Stimulated activated CD4-positive, alpha-beta T cell treated with anti-CD3 and anti-CD28 coated beads, Interleukin-4, amount 100 ng/mL, for 1 hour (primary cell): Measurements from ENCODE around the gene FIGLA.
"Not testable (repeated sequence)": the region's sequence is repeated elsewhere in the genome, so short reads cannot be mapped to it uniquely, and the experiment has no call there.

ENCODE experiments used
- DNase-seq: peaks from one replicate; pipeline ENCODE4 v3.0.0-alpha.2; 2020

FIGLA gene

GRCh38 chr2:70807828-70808118 lies 17.3 kb upstream of the FIGLA start:
- no peak for DNase-seq

GRCh38 chr2:70807102-70807827 lies 16.8 kb upstream of the FIGLA start:
- no peak for DNase-seq

- no peak for DNase-seq
Measured at GRCh38 chr2:70806620-70807019, 16.2 kb upstream of the FIGLA start.

- DNase-seq, result no peak
Measured at GRCh38 chr2:70806013-70806412, 15.6 kb upstream of the FIGLA start.

- no peak for DNase-seq
Measured at GRCh38 chr2:70801607-70802263, 11.3 kb upstream of the FIGLA start.

- DNase-seq, result no peak
Measured at GRCh38 chr2:70799706-70800105, 9.3 kb upstream of the FIGLA start.

- not testable (repeated sequence) for DNase-seq
Measured at GRCh38 chr2:70797996-70798395, 7.6 kb upstream of the FIGLA start.

- no peak for DNase-seq
Measured at GRCh38 chr2:70797506-70797905, 7.1 kb upstream of the FIGLA start.

GRCh38 chr2:70796262-70796661 lies 5.8 kb upstream of the FIGLA start:
- DNase-seq, result no peak

GRCh38 chr2:70795164-70795995 lies 4.9 kb upstream of the FIGLA start:
- no peak for DNase-seq

- no peak for DNase-seq
Measured at GRCh38 chr2:70793450-70793849, 3.0 kb upstream of the FIGLA start.

GRCh38 chr2:70789304-70790135 lies 923 bp downstream of the FIGLA start:
- DNase-seq, result peak; percentile 71

- peak; percentile 39 for DNase-seq
Measured at GRCh38 chr2:70785137-70785911, 5.1 kb downstream of the FIGLA start.

GRCh38 chr2:70784320-70784719 lies 6.1 kb downstream of the FIGLA start:
- no peak for DNase-seq

- no peak for DNase-seq
Measured at GRCh38 chr2:70779911-70780545, 10.4 kb downstream of the FIGLA start.

- no peak for DNase-seq
Measured at GRCh38 chr2:70779491-70779890, 11.0 kb downstream of the FIGLA start.

GRCh38 chr2:70778676-70779075 lies 11.8 kb downstream of the FIGLA start:
- no peak for DNase-seq

GRCh38 chr2:70777450-70777849 lies 13.0 kb downstream of the FIGLA start:
- no peak for DNase-seq

GRCh38 chr2:70776266-70776665 lies 14.2 kb downstream of the FIGLA start:
- no peak for DNase-seq

GRCh38 chr2:70775141-70775540 lies 15.3 kb downstream of the FIGLA start:
- DNase-seq, result no peak

- no peak for DNase-seq
Measured at GRCh38 chr2:70772486-70773155, 17.8 kb downstream of the FIGLA start.
